RPMI7951 (cell line): ENCODE measurements around the gene ZFP36. TPM values are rescaled to one million over a fixed set of nuclear protein-coding genes. Genes with fewer than 3 reads are reported as not detected.

Source experiments
- DNase-seq: peaks from one replicate; pipeline ENCODE4 v3.0.0-alpha.2; 2012; ENCODE audit warnings: low read depth
- total RNA-seq: library from RNA; depleted of rRNA; stranded (reverse); fragments of >200 nt; shearing (Covaris generic); gene quantifications from 2 replicates; pipeline ENCODE4 v1.2.3, GENCODE V29; 2014

The ZFP36 gene
- total RNA-seq, 1 experiment from 2014 or later = 6.4 TPM

DNA sequence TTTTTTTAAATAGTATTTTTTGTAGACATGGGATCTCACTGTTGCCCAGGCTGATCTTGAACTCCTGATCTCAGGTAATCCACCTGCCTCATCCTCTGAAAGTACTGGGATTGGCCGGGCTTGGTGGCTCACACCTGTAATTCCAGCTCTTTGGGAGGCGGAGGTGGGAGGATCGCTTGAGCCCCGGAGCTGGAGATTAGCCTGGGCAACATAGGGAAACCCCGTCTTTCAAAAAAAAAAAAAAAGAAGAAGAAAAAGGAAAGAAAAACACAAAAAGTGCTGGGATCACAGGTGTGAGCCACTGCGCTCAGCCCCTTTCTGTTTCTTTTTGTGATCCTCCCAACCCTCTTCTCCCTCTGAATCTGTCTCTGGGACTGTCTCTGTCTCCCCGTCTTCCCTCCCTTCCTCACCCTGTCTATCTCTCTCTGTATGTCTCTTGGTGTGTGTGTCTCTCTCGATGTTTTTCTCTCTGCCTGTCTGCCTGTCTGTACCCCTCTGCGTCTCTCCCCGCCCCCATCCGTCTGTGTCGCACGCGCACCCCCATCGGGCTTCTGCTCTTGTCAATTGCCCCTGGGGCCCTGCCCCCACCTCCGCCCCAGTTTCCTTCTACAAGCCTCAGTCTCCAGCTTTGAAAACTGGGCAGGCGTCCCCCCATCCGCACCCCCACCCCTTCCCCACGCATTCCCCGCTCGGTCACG is 540 bp upstream of the ZFP36 start:
- no peak for DNase-seq

DNA sequence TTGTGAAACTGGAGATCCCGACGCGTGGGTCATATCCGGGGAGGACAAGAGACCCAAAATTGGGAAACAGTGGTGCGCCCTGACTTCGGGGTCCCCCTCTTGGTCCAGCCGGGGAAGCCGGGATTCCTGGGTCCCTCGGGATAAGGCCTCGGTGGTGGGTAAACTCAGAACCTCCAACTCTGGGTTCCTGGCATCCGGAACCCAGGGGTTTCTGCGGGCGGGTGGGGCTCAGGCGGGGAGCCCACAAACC is 688 bp downstream of the ZFP36 start:
- DNase-seq = no peak

DNA sequence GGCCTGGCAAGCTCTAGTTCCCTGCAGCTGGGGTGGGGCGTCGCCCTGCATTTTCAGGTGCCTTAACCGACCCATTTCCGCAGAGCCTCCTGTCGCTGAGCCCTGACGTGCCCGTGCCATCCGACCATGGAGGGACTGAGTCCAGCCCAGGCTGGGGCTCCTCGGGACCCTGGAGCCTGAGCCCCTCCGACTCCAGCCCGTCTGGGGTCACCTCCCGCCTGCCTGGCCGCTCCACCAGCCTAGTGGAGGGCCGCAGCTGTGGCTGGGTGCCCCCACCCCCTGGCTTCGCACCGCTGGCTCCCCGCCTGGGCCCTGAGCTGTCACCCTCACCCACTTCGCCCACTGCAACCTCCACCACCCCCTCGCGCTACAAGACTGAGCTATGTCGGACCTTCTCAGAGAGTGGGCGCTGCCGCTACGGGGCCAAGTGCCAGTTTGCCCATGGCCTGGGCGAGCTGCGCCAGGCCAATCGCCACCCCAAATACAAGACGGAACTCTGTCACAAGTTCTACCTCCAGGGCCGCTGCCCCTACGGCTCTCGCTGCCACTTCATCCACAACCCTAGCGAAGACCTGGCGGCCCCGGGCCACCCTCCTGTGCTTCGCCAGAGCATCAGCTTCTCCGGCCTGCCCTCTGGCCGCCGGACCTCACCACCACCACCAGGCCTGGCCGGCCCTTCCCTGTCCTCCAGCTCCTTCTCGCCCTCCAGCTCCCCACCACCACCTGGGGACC is 1.2 kb downstream of the ZFP36 start:
- no peak for DNase-seq

DNA sequence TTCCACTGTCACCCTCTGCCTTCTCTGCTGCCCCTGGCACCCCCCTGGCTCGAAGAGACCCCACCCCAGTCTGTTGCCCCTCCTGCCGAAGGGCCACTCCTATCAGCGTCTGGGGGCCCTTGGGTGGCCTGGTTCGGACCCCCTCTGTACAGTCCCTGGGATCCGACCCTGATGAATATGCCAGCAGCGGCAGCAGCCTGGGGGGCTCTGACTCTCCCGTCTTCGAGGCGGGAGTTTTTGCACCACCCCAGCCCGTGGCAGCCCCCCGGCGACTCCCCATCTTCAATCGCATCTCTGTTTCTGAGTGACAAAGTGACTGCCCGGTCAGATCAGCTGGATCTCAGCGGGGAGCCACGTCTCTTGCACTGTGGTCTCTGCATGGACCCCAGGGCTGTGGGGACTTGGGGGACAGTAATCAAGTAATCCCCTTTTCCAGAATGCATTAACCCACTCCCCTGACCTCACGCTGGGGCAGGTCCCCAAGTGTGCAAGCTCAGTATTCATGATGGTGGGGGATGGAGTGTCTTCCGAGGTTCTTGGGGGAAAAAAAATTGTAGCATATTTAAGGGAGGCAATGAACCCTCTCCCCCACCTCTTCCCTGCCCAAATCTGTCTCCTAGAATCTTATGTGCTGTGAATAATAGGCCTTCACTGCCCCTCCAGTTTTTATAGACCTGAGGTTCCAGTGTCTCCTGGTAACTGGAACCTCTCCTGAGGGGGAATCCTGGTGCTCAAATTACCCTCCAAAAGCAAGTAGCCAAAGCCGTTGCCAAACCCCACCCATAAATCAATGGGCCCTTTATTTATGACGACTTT is 2.0 kb downstream of the ZFP36 start:
- peak; percentile 27 for DNase-seq

DNA sequence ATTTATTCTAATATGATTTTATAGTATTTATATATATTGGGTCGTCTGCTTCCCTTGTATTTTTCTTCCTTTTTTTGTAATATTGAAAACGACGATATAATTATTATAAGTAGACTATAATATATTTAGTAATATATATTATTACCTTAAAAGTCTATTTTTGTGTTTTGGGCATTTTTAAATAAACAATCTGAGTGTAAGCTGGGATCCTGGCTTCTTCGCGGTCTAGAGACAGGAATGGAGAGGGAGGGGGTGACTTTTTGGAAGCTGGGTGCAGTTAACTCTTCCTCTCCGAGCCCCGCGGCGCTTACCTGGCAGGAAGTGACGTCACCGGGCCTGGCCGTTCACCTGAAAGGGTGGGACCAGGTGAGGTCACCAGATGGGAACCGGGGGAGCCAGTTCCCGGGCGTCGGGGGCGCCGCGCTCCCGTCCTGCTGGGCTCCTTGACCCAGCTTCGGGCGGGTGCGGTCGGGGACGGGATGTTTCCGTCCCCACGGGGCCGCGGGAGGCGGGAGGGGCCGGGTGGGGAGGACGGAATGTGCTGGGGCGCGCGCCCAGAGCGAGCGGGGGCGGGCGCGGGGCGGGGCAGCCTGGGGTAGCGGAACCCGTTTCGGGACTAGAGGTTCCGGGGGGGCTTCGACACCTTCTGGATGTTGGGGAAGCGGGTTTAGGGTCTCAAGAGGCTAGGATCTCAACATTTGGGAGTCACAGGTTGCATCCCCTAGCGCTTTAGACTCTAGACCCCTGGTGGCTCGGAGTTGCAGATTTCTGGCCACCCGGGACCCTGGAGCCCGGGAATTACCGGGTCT is 2.8 kb downstream of the ZFP36 start:
- DNase-seq = peak; percentile 73

DNA sequence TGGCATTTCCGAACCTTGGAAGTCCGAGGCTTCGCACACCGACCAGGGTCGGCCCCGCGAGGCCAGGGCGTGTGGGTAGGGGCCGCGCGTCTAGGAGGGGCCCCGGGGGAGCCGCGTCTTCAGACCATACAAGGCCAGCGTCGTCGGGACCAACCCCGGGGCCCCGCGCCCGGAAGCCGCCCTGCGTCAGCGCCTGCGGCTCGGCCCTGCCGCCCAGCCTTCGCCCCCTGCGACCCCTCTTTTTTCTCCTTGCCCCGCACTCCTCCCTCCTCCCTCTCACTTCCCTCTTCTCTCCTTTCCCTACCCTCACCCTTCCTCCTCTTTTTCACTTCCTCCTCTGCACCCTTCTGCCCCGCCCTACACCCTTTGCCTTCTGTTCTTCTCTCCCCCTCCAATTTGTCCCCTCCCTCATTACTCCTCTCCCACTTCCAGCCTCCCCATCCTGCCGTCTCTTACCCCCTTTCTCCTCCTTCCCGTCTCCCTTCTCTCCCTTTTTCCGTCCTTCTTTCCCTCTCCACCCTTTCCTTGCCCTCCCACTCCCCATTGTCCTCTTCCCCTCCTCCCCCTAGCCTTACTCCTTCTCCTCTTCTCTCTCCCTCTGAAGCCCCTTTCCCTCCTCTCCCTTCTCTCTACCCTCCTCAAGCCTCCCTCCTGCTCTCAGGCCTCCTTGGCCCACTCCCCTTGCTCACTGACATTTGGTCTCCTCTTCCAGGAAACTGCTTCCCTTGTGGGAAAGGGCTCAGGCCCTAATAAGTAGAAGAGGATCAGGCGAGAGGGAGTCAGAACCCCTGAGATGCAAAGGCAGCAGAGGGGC is 3.6 kb downstream of the ZFP36 start:
- peak; percentile 65 for DNase-seq

DNA sequence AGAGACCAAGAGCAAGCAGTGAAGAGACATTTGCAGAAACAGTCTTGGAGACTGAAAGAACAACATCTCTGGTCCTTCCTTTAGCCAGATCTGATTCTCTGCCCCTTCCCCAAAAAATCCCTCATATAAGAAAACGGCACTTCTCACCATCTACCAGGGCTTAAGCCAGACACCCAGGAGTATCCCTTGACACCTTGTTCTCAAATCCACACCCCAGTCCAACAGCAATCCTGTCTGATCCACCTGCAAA is 4.1 kb downstream of the ZFP36 start:
- DNase-seq = no peak

DNA sequence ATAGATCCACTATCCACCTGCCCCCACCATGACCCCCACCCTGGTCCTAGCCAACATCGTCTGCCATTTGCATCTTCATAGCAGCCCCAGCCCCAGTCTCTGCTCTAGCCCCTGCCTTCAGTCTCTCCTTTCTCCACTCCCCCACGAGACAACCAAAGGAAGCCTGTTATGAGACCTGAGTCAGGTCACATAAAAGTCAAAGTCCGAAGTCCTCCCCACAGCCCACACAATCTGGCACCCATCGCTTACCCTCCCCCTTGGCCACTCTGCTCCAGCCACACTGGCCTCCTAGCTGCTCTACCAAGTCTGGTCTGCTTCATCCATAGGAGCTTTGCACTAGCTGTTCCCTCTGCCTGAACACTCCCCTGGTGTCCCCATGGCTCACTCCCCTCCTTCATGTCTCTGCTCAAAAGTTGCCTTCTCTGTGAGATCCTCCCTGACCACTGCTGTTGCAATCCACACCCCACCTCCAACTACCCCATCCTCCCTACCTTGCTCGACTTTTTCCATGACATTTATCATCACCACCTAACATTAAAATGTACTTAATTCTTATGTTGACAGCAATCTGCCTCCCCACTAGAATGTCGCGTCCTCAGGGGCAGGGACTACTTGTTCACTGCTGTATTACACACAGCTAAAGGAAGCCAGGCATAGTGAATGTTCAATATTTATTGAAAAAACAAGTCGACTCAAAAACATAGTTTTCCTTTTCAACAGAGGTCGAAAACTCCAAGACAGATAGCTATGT is 4.6 kb downstream of the ZFP36 start:
- DNase-seq = no peak

DNA sequence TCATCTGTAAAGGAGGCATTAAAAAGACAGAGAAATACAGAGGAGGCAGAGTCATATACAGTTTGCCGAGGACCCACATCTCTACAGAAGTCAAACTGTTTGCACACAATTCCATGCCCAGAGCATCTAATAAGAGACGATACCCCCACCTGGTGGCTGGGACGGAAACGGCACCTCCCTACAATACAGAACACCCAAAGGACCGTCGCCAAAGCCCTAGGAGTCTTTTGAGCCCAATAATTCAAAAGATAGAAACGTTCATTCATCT is 5.1 kb downstream of the ZFP36 start:
- DNase-seq = peak; percentile 89

DNA sequence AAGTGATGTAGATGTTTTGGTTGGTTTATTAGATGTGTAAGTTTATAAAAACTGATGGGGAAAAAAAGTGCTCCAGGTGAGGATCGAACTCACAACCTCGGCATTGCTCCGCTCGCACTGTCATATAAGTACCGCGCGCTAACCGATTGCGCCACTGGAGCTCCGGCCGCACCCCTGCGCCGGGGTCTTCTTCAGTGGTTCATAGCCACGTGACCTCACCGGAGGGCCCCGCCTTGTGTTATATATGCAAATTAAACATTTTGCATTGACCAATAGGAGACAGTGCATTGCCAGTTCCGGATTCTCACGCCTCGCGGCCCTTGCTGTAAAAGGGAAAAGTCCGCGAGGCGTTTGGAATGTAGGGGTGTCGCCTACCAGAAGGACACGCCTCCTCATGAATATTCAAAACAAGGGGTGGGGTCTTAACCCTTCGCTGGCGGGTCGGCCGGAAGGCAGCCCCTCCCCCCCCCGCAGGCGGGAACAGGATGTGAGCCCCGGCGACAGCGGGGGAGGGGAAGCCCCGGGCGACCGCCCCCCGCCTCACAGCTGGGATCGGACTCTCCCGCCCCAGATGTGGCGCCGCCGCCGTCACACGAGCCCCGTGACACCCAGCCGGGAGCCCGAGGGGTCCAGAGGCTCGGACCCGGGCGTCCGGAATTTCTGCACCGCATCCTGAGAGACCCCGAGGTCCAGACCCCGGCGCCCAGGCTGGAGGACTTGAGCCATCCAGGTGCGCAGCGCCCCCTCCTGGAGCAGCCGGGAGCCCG is 5.6 kb downstream of the ZFP36 start, which contains the start of gene PLEKHG2:
Gene PLEKHG2, plus strand, starts transcription at position 570 of the 767 bp plus-strand sequence. CDS start 1,418 bp downstream, outside the sequence.
- DNase-seq = peak; percentile 100

DNA sequence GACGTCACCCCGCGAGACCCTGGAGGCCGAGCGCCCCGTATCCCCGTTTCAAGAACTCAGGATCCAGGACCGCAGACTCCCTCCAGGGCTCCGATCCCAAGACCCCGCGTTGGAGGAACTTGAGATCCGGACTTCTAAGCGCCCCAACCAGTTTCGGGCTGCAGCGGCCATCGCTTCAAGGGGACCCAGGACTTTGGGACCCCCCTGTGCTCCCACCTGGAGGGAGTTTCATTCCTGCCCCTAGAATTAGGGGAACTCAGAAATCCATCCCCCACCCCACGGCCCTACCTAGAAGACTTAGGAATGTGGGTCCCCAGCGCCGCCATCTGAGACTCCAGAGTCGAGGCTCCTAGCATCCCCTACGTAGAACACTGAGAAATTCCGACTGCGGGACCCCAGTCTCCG is 6.2 kb downstream of the ZFP36 start:
- DNase-seq = no peak

DNA sequence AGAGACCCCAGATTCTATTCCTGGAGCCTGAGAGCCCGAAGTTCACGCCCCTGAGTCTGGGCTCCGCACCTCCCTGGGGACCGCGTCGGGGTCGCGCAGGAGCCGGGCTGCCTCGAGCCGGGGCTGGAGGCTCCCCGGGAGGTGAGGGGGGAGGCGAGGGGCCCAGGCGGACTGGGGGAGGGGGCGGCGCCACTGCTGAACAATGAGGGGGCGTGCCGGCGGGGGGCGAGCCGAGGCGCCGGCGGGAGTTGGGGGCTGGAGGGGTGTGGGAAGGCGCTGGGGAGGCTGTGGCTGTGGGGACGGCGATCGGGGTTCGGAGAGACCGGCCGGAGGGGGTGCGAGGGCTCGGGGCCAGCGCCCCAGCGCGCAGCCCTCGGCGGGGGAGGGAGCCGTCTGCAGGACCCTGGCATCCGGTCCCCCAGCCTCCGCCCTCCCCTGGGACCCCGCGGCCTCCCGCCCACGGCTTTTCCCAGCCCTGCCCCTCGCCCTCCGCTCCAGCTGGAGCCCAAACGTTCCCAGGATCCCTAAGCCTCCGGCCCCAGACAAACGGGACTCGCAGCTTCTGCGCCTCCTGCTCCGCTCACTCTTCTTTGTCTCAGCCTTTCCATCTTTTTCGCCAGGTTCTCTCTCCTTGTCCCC is 6.7 kb downstream of the ZFP36 start:
- DNase-seq = peak; percentile 49

DNA sequence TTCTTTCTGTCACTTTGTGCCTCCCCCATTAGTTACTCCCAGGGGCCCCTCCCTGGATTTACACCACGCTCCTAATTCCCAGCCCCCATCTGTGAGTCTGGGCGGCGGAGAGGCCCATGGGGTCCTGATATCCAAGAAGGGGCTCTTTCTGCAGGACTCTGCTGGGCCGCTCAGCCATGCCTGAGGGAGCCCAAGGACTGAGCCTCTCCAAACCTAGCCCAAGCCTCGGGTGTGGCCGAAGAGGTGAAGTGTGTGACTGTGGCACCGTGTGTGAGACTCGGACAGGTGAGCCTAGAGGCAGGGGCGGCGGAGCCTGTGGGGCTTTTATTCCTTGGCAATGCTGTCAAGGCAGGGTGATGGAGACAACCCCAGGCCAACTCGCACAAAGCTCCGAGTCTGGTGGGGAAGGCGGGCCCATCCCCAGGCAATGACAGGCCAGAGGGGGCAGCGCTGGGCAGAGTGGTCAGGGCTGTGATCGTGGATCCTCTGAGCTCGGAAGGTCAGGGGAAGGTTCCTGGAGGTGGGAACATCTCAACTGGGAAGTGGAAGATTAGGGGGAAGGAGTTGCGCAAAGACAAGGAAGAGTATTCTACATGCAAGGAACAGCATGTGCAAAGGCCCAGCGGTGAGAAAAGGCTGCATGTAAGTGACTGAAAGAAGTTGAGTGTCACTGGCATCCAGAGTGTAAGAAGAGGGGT is 7.4 kb downstream of the ZFP36 start:
- DNase-seq = no peak

DNA sequence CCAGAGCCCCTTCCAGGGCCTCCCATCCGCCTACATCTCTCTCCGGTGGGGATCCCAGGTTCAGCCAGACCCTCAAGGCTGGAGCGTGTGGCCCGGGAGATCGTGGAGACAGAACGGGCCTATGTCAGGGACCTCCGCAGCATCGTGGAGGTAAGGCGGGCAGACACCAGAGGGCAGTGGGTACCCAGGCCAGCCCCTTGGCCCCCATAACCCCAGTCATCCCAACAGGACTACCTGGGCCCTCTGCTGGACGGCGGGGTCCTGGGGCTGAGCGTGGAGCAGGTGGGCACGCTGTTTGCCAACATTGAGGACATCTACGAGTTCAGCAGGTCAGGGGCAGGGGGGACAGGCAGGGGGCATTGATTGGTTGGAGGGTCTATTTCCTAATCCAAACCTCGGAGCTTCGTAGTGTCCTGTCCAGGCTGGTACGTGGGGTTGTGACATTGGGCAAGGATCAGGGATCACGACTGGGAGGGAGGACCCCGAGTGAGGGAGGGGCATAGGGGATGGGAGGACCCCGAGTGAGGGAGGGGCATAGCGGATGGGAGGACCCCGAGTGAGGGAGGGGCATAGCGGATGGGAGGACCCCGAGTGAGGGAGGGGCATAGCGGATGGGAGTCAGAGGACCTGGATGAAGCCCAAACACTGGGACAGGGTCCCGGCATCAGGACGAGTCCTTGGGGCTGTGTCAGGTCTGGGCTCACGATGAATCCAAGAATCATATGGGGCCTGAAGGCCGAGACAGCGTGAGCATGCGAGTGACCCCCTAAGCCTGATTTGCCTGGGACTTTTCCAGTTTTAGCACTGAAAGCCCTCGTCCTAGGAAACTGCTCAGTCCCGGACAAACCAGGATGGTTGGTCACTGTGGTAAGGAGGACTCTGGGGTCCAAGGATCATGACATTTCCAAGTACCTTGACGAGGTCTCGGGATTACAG is 8.7 kb downstream of the ZFP36 start:
- no peak for DNase-seq

DNA sequence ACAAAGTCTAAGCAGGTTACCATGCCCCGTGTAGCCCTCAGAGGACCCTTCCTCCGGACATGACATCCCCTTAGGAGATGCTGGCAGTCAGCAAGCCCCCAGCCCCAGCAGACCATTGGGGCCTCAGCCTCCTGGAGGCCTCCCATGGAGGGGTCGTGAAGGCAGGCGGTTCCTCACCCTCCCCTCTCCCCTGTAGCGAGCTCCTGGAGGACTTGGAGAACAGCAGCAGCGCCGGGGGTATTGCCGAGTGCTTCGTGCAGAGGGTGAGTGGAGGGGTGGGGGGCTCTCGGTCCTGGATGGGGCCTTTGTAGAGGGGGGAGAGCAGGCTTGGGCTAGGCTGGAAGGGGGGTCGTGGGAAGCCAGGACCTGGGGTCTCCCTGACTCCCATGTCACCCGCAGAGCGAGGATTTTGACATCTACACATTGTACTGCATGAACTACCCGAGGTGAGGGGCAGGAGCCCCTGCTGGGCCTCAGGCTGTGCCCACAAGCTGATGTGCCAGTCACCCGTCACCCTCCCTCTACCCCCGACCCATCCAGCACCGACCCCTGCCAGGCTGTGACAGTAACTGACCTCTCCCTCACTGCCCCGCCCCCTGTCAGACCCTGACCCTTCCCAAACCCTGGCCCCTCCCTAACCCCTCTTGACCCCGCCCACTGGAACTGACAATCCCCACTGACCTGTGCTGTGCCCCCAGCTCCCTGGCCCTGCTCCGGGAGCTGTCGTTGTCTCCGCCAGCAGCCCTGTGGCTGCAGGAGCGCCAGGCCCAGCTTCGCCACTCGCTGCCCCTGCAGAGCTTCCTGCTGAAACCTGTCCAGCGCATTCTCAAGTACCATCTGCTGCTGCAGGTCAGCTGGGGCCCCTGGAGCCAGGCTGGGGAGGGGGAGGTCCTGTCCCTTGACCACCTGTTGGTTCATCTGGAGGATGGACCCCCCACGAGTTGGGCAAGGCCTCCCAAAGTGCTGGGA is 9.8 kb downstream of the ZFP36 start:
- no peak for DNase-seq

DNA sequence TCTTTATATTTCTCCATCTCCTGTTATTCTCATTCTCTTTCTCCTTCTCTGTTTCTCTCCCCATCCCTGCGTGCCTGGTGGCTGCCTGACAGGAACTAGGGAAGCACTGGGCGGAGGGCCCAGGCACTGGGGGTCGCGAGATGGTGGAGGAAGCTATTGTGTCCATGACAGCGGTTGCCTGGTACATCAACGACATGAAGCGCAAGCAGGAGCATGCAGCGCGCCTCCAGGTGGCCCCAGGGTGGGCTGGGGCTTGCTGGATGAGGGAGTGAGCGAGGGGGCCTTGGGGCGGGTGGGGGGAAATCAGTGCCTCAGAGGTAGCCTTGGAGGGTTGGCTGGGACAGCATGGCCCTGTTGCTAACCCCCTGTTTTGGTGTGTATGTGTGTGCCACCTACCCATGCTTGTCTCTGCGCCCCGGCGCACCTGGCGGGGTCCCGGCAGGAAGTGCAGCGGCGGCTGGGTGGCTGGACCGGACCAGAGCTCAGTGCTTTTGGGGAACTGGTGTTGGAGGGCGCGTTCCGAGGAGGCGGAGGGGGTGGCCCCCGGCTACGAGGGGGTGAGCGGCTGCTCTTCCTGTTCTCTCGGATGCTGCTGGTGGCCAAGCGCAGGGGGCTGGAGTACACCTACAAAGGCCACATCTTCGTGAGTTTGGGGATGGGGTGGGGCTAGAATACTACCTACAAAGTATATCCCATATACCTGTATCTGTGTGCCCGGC is 11.0 kb downstream of the ZFP36 start:
- DNase-seq = no peak
